Epidermal melanocyte (primary cell): ENCODE data around the gene NELL1.

Experiments used
- DNase-seq: peaks from one replicate; pipeline ENCODE4 v3.0.0; 2011; ENCODE audit warnings: low spot score; ENCODE audit not compliant: insufficient read length

The NELL1 gene

GRCh38 chr11:21476588-21476987, 807.2 kb downstream of the NELL1 start:
- no peak for DNase-seq

- DNase-seq, result no peak
These were observed 810.9 kb downstream of the NELL1 start for GRCh38 chr11:21480240-21480639.

GRCh38 chr11:21481255-21481654, 811.9 kb downstream of the NELL1 start:
- DNase-seq, result no peak

GRCh38 chr11:21484039-21484438, 814.7 kb downstream of the NELL1 start:
- no peak for DNase-seq

GRCh38 chr11:21485006-21485405, 815.6 kb downstream of the NELL1 start:
- no peak for DNase-seq

- DNase-seq, result no peak
These were observed 816.0 kb downstream of the NELL1 start for GRCh38 chr11:21485426-21485825.

- DNase-seq, result no peak
These were observed 820.2 kb downstream of the NELL1 start for GRCh38 chr11:21489416-21490115.

GRCh38 chr11:21492931-21493330, 823.5 kb downstream of the NELL1 start:
- no peak for DNase-seq

GRCh38 chr11:21494946-21495345, 825.6 kb downstream of the NELL1 start:
- DNase-seq, result no peak

- DNase-seq, result no peak
These were observed 826.5 kb downstream of the NELL1 start for GRCh38 chr11:21495879-21496278.

- DNase-seq, result no peak
These were observed 831.9 kb downstream of the NELL1 start for GRCh38 chr11:21501245-21501644.

- DNase-seq, result no peak
These were observed 835.7 kb downstream of the NELL1 start for GRCh38 chr11:21505070-21505469.

GRCh38 chr11:21511835-21512440, 842.6 kb downstream of the NELL1 start:
- no peak for DNase-seq

GRCh38 chr11:21514316-21514715, 844.9 kb downstream of the NELL1 start:
- DNase-seq, result no peak

GRCh38 chr11:21520244-21520643, 850.9 kb downstream of the NELL1 start:
- DNase-seq, result no peak

- no peak for DNase-seq
These were observed 859.8 kb downstream of the NELL1 start for GRCh38 chr11:21529187-21529586.

GRCh38 chr11:21534288-21534687, 864.9 kb downstream of the NELL1 start:
- no peak for DNase-seq

GRCh38 chr11:21537980-21538379, 868.6 kb downstream of the NELL1 start:
- DNase-seq, result no peak

GRCh38 chr11:21541187-21541751, 871.9 kb downstream of the NELL1 start:
- no peak for DNase-seq

- no peak for DNase-seq
These were observed 874.5 kb downstream of the NELL1 start for GRCh38 chr11:21543901-21544300.

- DNase-seq, result no peak
These were observed 876.3 kb downstream of the NELL1 start for GRCh38 chr11:21545699-21546098.

- DNase-seq, result no peak
These were observed 877.3 kb downstream of the NELL1 start for GRCh38 chr11:21546703-21547102.

GRCh38 chr11:21552911-21553310, 883.5 kb downstream of the NELL1 start:
- DNase-seq, result no peak
